ENCODE data around the gene TSPAN18.

TSPAN18 gene

DNA sequence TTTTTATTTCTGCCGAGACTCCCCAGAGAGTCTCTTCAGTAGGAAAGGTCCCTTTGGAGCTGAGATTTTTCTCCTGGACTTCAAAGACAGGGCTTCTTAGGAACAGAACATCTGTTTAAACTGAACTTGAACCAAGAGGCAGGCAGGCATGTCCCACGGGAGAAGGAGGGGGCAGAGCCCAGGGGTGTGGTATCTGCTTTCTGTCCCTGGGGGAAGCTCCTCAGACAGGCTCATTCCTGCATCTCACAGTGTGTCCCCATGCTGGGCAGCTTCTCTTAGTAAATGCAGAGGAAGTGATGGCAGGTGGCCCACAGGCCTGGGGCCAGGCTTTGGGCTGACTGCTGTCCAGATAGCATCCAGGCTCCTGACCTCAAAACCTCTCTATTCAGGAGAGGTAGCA, 47.3 kb downstream of the TSPAN18 start (continued):
- TF ChIP-seq ZNF302 (tag by site-specific recombination; IDR thresholded peaks at IDR 0.05; ENCODE audit: low read depth) = no peak

DNA sequence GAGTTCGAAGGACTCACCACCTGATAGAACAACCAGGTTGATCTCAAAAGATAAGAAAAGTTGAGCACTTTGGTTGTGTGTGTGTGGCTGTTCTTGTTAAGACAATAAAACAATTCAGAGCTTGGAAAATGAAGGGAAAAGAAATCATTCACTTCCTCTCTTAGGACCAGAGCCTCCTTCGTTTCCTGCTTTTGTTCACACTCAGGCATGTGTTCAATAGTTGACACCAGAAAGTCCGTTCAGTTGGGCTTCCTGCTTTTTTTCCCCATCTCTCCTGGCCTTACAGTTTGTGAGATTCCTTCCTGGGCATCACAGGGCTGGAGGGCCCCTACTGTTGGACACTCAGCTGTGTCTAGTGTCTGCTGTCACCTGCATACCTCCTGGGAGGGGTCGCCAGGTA, 48.0 kb downstream of the TSPAN18 start:
- H3K4me3 ChIP-seq (ENCODE audit: low read depth, low read length) = no peak overlapping the region
- CTCF ChIA-PET = interaction anchor here (0.6 to 3.8 kb wide), 37 partner anchors 8 to 1538 kb away, joined by 3 to 33 read pairs (median 4); no protein-coding TSS in a partner anchor
- H3K36me3 ChIP-seq (ENCODE audit: control insufficient read depth in 2 of 2, insufficient read depth in 1 of 2, low read length in 2 of 2) = peaks cover 0 to 3% of the 10 kb centered on the region in 2 experiments; a peak in 1 of 3 replicates
- H3K27ac ChIP-seq (ENCODE audit: extremely low read depth, low read depth, low read length) = no peak overlapping the region
- no peaks in the 10 kb centered on the region for H3K9me3 ChIP-seq (ENCODE audit: control insufficient read depth, insufficient read depth, low read depth, low read length)
- no peaks in the 10 kb centered on the region for H3K4me1 ChIP-seq (ENCODE audit: control insufficient read depth, insufficient read depth, low read length)
- POLR2A ChIA-PET = no interaction called here
- TF ChIP-seq SCRT1 (tag by site-specific recombination; IDR thresholded peaks at IDR 0.05; ENCODE audit: borderline replicate concordance) (no peak), ZNF664 (tag by site-specific recombination; IDR thresholded peaks at IDR 0.05) (no peak), ZSCAN5A (tag by site-specific recombination; IDR thresholded peaks at IDR 0.05) (no peak), ZNF707 (tag by site-specific recombination; IDR thresholded peaks at IDR 0.05) (no peak), ZBTB17 (tag by site-specific recombination; IDR thresholded peaks at IDR 0.05) (no peak), KLF8 (tag by site-specific recombination; IDR thresholded peaks at IDR 0.05) (no peak), ZSCAN4 (tag by site-specific recombination; IDR thresholded peaks at IDR 0.05) (no peak), MYNN (tag by site-specific recombination; IDR thresholded peaks at IDR 0.05; ENCODE audit: borderline replicate concordance) (no peak), ZNF121 (tag by site-specific recombination; IDR thresholded peaks at IDR 0.05) (no peak), ZNF621 (tag by site-specific recombination; IDR thresholded peaks at IDR 0.05) (no peak)
- TF ChIP-seq, protein P1, sequence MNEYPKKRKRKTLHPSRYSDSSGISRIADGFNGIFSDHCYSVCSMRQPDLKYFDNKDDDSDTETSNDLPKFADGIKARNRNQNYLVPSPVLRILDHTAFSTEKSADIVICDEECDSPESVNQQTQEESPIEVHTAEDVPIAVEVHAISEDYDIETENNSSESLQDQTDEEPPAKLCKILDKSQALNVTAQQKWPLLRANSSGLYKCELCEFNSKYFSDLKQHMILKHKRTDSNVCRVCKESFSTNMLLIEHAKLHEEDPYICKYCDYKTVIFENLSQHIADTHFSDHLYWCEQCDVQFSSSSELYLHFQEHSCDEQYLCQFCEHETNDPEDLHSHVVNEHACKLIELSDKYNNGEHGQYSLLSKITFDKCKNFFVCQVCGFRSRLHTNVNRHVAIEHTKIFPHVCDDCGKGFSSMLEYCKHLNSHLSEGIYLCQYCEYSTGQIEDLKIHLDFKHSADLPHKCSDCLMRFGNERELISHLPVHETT (tag by site-specific recombination; IDR thresholded peaks at IDR 0.05) = no peak

GRCh38 chr11:44775366-44775984, 48.7 kb downstream of the TSPAN18 start:
- Histone ChIP-seq H3K9me3 (ENCODE audit: control insufficient read depth, insufficient read depth, low read depth, low read length) (no peaks in the 10 kb centered on the region), H3K4me1 (ENCODE audit: control insufficient read depth, insufficient read depth, low read length) (no peaks in the 10 kb centered on the region), H3K4me3 (ENCODE audit: low read depth, low read length) (no peak overlapping the region), H3K27ac (ENCODE audit: extremely low read depth, low read depth, low read length) (no peak overlapping the region), H3K36me3 (ENCODE audit: control insufficient read depth in 2 of 2, insufficient read depth in 1 of 2, low read length in 2 of 2) (peaks cover 0 to 3% of the 10 kb centered on the region in 2 experiments; a peak in 1 of 3 replicates)
- CTCF ChIA-PET = interaction anchor here (0.6 to 3.8 kb wide), 40 partner anchors 8 to 174 kb away, joined by 3 to 33 read pairs (median 4); no protein-coding TSS in a partner anchor
- POLR2A ChIA-PET = no interaction called here
- no peak for TF ChIP-seq ZBTB21 (tag by site-specific recombination; IDR thresholded peaks at IDR 0.05)
- TF ChIP-seq, protein P2, sequence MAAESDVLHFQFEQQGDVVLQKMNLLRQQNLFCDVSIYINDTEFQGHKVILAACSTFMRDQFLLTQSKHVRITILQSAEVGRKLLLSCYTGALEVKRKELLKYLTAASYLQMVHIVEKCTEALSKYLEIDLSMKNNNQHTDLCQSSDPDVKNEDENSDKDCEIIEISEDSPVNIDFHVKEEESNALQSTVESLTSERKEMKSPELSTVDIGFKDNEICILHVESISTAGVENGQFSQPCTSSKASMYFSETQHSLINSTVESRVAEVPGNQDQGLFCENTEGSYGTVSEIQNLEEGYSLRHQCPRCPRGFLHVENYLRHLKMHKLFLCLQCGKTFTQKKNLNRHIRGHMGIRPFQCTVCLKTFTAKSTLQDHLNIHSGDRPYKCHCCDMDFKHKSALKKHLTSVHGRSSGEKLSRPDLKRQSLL (tag by site-specific recombination; IDR thresholded peaks at IDR 0.05) = no peak
- TF ChIP-seq ZFP37 (tag by site-specific recombination; IDR thresholded peaks at IDR 0.05) = no peak
- no peak for TF ChIP-seq REPIN1 (tag by site-specific recombination; IDR thresholded peaks at IDR 0.05; ENCODE audit: low read depth)
- TF ChIP-seq, protein P3, sequence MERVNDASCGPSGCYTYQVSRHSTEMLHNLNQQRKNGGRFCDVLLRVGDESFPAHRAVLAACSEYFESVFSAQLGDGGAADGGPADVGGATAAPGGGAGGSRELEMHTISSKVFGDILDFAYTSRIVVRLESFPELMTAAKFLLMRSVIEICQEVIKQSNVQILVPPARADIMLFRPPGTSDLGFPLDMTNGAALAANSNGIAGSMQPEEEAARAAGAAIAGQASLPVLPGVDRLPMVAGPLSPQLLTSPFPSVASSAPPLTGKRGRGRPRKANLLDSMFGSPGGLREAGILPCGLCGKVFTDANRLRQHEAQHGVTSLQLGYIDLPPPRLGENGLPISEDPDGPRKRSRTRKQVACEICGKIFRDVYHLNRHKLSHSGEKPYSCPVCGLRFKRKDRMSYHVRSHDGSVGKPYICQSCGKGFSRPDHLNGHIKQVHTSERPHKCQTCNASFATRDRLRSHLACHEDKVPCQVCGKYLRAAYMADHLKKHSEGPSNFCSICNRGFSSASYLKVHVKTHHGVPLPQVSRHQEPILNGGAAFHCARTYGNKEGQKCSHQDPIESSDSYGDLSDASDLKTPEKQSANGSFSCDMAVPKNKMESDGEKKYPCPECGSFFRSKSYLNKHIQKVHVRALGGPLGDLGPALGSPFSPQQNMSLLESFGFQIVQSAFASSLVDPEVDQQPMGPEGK (tag by site-specific recombination; IDR thresholded peaks at IDR 0.05) = 0 out of 2 replicates have a peak, but pooled peaks have one; percentile 21
- TF ChIP-seq ZSCAN16 (tag by site-specific recombination; IDR thresholded peaks at IDR 0.05) = no peak
- TF ChIP-seq ZSCAN4 (tag by site-specific recombination; IDR thresholded peaks at IDR 0.05) = no peak
- no peak for TF ChIP-seq PRDM4 (tag by site-specific recombination; IDR thresholded peaks at IDR 0.05)
- TF ChIP-seq ZNF658 (tag by site-specific recombination; IDR thresholded peaks at IDR 0.05) = no peak
- no peak for TF ChIP-seq KLF9 (tag by site-specific recombination; IDR thresholded peaks at IDR 0.05; ENCODE audit: low read depth)
- TF ChIP-seq ZNF214 (tag by site-specific recombination; IDR thresholded peaks at IDR 0.05; ENCODE audit: borderline replicate concordance) = no peak
